K562 (cell line): ENCODE measurements around the gene EVL. TPM values are rescaled to one million over a fixed set of nuclear protein-coding genes. Genes with fewer than 3 reads are reported as not detected.

Experiments used
- FUS ChIP-seq: fragments of 200-400 bp; formaldehyde crosslinking; optimal IDR thresholded peaks from 2 replicates; pipeline ENCODE3; 2017; ENCODE audit warnings: low read depth, low read length
- HNRNPLL ChIP-seq: fragments of 200-400 bp; formaldehyde crosslinking; IDR thresholded peaks from 2 replicates; pipeline ENCODE4 v1.6.1; 2017; ENCODE audit warnings: low read length, low read depth, mild to moderate bottlenecking; ENCODE audit not compliant: poor library complexity, severe bottlenecking
- NFRKB ChIP-seq: fragments of 450-650 bp; IDR thresholded peaks from 2 replicates; pipeline ENCODE4 v1.6.1; 2016; ENCODE audit warnings: low read depth
- SMARCA4 ChIP-seq: fragments of 450-650 bp; IDR thresholded peaks from 2 replicates; pipeline ENCODE4 v1.6.1; 2016
- TCFL5 ChIP-seq: fragments of 250-450 bp; sonication (Bioruptor Pico); conservative IDR thresholded peaks from 2 replicates; pipeline ENCODE4 v1.6.1; 2021; ENCODE audit warnings: mild to moderate bottlenecking, moderate library complexity, matching md5 sums
- ZNF232 ChIP-seq: sonication (generic); formaldehyde crosslinking; IDR thresholded peaks from 2 replicates; pipeline ENCODE4 v1.8.0; 2022; ENCODE audit warnings: mild to moderate bottlenecking, missing genetic modification reagents
- polyA plus RNA-seq, 8 experiments: library from polyadenylated mRNA; depleted of rRNA in 4 of 8; stranded (reverse) in 5 of 8; unstranded in 3 of 8; fragments of >200 nt; fragmentation: Nextera tagmentation in 2 of 8; fragmentation: Illumina TruSeq in 1 of 8; extraction: Ambion mirVana in 2 of 8; extraction: Trizol in 1 of 8; gene quantifications; 2 replicates each; pipeline versions ENCODE4 v1.2.1 to v1.2.3, GENCODE V29; 2011 to 2014; ENCODE audit warnings: inconsistent platforms in 1 of 8, missing spikeins in 1 of 8
- total RNA-seq, 7 experiments: library from RNA; depleted of rRNA in 6 of 7; stranded (reverse); fragments of >200 nt in 6 of 7; fragmentation: Illumina TruSeq in 2 of 7; extraction: Trizol in 2 of 7; gene quantifications; 2 replicates each; pipeline versions ENCODE4 v1.2.1 to v1.2.3, GENCODE V29; 2011 to 2021; ENCODE audit warnings: low replicate concordance in 1 of 7
- TF ChIP-seq, protein P1 (sequence below): sonication (generic); formaldehyde crosslinking; IDR thresholded peaks from 2 replicates; pipeline ENCODE4 v1.8.1; 2023; ENCODE audit warnings: mild to moderate bottlenecking, missing genetic modification reagents
- TF ChIP-seq, protein P2 (sequence below): fragments of 250-450 bp; sonication (Bioruptor Pico); IDR thresholded peaks from 2 replicates; pipeline ENCODE4 v1.4.0; 2020

EVL gene
- total and polyA plus RNA-seq, 9 of the 15 experiments (the other 6 are each of a cell fraction or from before 2014, with no cell fraction given) = 2.9 to 43.4 (median 23.9) TPM

DNA sequence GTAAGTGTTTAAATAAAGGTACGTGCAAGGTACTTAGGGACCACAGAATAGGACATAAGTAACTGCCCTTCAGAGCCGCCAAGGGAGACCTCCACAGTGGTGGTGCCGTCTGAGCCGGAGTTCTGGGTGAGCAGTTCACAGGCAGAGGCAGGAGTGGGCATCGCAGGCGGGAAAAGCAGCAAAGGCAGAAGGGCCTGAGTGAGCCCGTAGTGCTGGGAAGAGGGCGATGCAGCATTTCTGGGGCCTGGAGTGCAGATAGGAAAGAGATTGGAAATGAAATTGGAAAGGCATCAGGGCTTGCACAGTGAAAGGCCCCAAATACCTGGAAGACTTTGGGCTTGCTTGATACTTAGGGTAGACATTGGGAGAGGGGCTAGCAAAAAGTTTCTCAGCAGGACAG lies 32.9 kb downstream of the EVL start (continued):
- TF ChIP-seq SMARCA4 = no peak
- TF ChIP-seq, protein P1, sequence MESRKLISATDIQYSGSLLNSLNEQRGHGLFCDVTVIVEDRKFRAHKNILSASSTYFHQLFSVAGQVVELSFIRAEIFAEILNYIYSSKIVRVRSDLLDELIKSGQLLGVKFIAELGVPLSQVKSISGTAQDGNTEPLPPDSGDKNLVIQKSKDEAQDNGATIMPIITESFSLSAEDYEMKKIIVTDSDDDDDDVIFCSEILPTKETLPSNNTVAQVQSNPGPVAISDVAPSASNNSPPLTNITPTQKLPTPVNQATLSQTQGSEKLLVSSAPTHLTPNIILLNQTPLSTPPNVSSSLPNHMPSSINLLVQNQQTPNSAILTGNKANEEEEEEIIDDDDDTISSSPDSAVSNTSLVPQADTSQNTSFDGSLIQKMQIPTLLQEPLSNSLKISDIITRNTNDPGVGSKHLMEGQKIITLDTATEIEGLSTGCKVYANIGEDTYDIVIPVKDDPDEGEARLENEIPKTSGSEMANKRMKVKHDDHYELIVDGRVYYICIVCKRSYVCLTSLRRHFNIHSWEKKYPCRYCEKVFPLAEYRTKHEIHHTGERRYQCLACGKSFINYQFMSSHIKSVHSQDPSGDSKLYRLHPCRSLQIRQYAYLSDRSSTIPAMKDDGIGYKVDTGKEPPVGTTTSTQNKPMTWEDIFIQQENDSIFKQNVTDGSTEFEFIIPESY = no peak
- no peak for TF ChIP-seq NFRKB
- no peak for TF ChIP-seq ZNF232
- TF ChIP-seq, protein P2, sequence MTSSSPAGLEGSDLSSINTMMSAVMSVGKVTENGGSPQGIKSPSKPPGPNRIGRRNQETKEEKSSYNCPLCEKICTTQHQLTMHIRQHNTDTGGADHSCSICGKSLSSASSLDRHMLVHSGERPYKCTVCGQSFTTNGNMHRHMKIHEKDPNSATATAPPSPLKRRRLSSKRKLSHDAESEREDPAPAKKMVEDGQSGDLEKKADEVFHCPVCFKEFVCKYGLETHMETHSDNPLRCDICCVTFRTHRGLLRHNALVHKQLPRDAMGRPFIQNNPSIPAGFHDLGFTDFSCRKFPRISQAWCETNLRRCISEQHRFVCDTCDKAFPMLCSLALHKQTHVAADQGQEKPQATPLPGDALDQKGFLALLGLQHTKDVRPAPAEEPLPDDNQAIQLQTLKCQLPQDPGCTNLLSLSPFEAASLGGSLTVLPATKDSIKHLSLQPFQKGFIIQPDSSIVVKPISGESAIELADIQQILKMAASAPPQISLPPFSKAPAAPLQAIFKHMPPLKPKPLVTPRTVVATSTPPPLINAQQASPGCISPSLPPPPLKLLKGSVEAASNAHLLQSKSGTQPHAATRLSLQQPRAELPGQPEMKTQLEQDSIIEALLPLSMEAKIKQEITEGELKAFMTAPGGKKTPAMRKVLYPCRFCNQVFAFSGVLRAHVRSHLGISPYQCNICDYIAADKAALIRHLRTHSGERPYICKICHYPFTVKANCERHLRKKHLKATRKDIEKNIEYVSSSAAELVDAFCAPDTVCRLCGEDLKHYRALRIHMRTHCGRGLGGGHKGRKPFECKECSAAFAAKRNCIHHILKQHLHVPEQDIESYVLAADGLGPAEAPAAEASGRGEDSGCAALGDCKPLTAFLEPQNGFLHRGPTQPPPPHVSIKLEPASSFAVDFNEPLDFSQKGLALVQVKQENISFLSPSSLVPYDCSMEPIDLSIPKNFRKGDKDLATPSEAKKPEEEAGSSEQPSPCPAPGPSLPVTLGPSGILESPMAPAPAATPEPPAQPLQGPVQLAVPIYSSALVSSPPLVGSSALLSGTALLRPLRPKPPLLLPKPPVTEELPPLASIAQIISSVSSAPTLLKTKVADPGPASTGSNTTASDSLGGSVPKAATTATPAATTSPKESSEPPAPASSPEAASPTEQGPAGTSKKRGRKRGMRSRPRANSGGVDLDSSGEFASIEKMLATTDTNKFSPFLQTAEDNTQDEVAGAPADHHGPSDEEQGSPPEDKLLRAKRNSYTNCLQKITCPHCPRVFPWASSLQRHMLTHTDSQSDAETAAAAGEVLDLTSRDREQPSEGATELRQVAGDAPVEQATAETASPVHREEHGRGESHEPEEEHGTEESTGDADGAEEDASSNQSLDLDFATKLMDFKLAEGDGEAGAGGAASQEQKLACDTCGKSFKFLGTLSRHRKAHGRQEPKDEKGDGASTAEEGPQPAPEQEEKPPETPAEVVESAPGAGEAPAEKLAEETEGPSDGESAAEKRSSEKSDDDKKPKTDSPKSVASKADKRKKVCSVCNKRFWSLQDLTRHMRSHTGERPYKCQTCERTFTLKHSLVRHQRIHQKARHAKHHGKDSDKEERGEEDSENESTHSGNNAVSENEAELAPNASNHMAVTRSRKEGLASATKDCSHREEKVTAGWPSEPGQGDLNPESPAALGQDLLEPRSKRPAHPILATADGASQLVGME (CRISPR knock-in tag) = no peak
- TF ChIP-seq TCFL5 (CRISPR knock-in tag) = no peak
- TF ChIP-seq FUS = no peak
- no peak for TF ChIP-seq HNRNPLL
